Thymus (tissue), 11 donors: ENCODE measurements around the gene DAPL1. TPM values are rescaled to one million over a fixed set of nuclear protein-coding genes. Genes with fewer than 3 reads are reported as not detected.

ENCODE experiments used
- DNase-seq, 9 donors: peaks; one replicate each; pipeline ENCODE4 v3.0.0-alpha.2; 2013; ENCODE audit warnings: low spot score in 9 of 9, low read depth in 6 of 9, missing footprints in 1 of 9
- H3K27ac ChIP-seq, 2 donors: one replicate each; pipeline ENCODE4 v1.5.1; 2013; ENCODE audit warnings: control low read depth in 1 of 2, low read depth in 1 of 2, low read length in 1 of 2, mild to moderate bottlenecking in 1 of 2, moderate library complexity in 1 of 2
- H3K27me3 ChIP-seq, 2 donors: one replicate each; pipeline ENCODE4 v1.5.1; 2013; ENCODE audit warnings: low read length in 1 of 2; ENCODE audit not compliant: control insufficient read depth in 2 of 2, insufficient read depth in 1 of 2
- H3K36me3 ChIP-seq, 2 donors: one replicate each; pipeline ENCODE4 v1.5.1; 2013; ENCODE audit warnings: low read length in 1 of 2, mild to moderate bottlenecking in 1 of 2, moderate library complexity in 1 of 2; ENCODE audit not compliant: control insufficient read depth in 2 of 2, insufficient read depth in 2 of 2
- H3K4me1 ChIP-seq, 2 donors: one replicate each; pipeline ENCODE4 v1.5.1; 2013; ENCODE audit warnings: low read length in 2 of 2; ENCODE audit not compliant: control insufficient read depth in 2 of 2, insufficient read depth in 2 of 2
- H3K4me3 ChIP-seq, 2 donors: one replicate each; pipeline ENCODE4 v1.5.1; 2013; ENCODE audit warnings: low read length in 2 of 2, control low read depth in 1 of 2, mild to moderate bottlenecking in 1 of 2
- H3K9me3 ChIP-seq, 2 donors: one replicate each; pipeline ENCODE4 v1.5.1; 2013; ENCODE audit warnings: low read length in 1 of 2, mild to moderate bottlenecking in 1 of 2; ENCODE audit not compliant: control insufficient read depth in 2 of 2, insufficient read depth in 1 of 2
- WGBS: extraction: QIAGEN DNeasy Blood & Tissue Kit; methylation state at CpG from one replicate; pipeline ENCODE4 v1.1.7; 2013; 5-methylcytosine and 5-hydroxymethylcytosine counted together
- polyA plus RNA-seq: library from polyadenylated mRNA; stranded (reverse); fragments of 200-250 nt; gene quantifications from one replicate; pipeline ENCODE4 v1.2.3, GENCODE V29; 2013
- total RNA-seq: library from RNA; stranded (reverse); fragments of 120-200 nt; gene quantifications from one replicate; pipeline ENCODE4 v1.2.4, GENCODE V29; 2013
- donor health status: healthy.

The DAPL1 gene
- total and polyA plus RNA-seq, 2 donors, result 2.9 to 47.4 TPM

- no peak overlapping the region for H3K4me3 ChIP-seq
- WGBS, result 65% methylated on average over 8 of the region's 8 CpGs
- H3K9me3 ChIP-seq, result no peaks in the 10 kb centered on the region
- H3K27me3 ChIP-seq, result no peaks in the 10 kb centered on the region
- H3K36me3 ChIP-seq, result no peaks in the 10 kb centered on the region
- no peak overlapping the region for H3K27ac ChIP-seq
- no peak for DNase-seq
- no peaks in the 10 kb centered on the region for H3K4me1 ChIP-seq
Observed at GRCh38 chr2:158755310-158756087, 39.6 kb upstream of the DAPL1 start.

GRCh38 chr2:158756331-158756730 is 38.8 kb upstream of the DAPL1 start:
- Histone ChIP-seq H3K36me3 (no peaks in the 10 kb centered on the region), H3K27me3 (no peaks in the 10 kb centered on the region), H3K27ac (no peak overlapping the region), H3K9me3 (no peaks in the 10 kb centered on the region), H3K4me3 (no peak overlapping the region), H3K4me1 (peaks cover 0 to 3% of the 10 kb centered on the region in 2 donors)
- WGBS, result 96% methylated on average over 8 of the region's 8 CpGs
- no peak for DNase-seq

GRCh38 chr2:158756976-158757375 is 38.1 kb upstream of the DAPL1 start:
- H3K9me3 ChIP-seq, result no peaks in the 10 kb centered on the region
- no peaks in the 10 kb centered on the region for H3K36me3 ChIP-seq
- no peak for DNase-seq
- no peak overlapping the region for H3K27ac ChIP-seq
- H3K4me1 ChIP-seq, result peaks cover 0 to 5% of the 10 kb centered on the region in 2 donors
- WGBS, result 98% methylated on average over 10 of the region's 10 CpGs
- no peaks in the 10 kb centered on the region for H3K27me3 ChIP-seq
- H3K4me3 ChIP-seq, result no peak overlapping the region

GRCh38 chr2:158760887-158761286 is 34.2 kb upstream of the DAPL1 start:
- Histone ChIP-seq H3K27me3 (no peaks in the 10 kb centered on the region), H3K27ac (peak overlapping the region in 1 of 2 donors; percentile 19), H3K4me1 (peaks cover 0 to 7% of the 10 kb centered on the region in 2 donors), H3K9me3 (no peaks in the 10 kb centered on the region), H3K36me3 (no peaks in the 10 kb centered on the region), H3K4me3 (no peak overlapping the region)
- WGBS, result 87% methylated on average over 1 of the region's 1 CpG
- no peak for DNase-seq

GRCh38 chr2:158761621-158762020 is 33.5 kb upstream of the DAPL1 start:
- Histone ChIP-seq H3K27ac (peak overlapping the region; percentile 46 to 66), H3K9me3 (no peaks in the 10 kb centered on the region), H3K4me3 (no peak overlapping the region), H3K4me1 (peaks cover 0 to 7% of the 10 kb centered on the region in 2 donors), H3K36me3 (no peaks in the 10 kb centered on the region), H3K27me3 (no peaks in the 10 kb centered on the region)
- WGBS, result 95% methylated on average over 4 of the region's 4 CpGs
- DNase-seq, result peak in 1 of 9 donors; percentile 16

- H3K27me3 ChIP-seq, result no peaks in the 10 kb centered on the region
- H3K36me3 ChIP-seq, result no peaks in the 10 kb centered on the region
- 84% methylated on average over 3 of the region's 3 CpGs for WGBS
- H3K4me3 ChIP-seq, result no peak overlapping the region
- DNase-seq, result no peak
- peaks cover 0 to 7% of the 10 kb centered on the region in 2 donors for H3K4me1 ChIP-seq
- H3K27ac ChIP-seq, result peak overlapping the region in 1 of 2 donors; percentile 66
- H3K9me3 ChIP-seq, result no peaks in the 10 kb centered on the region
Observed at GRCh38 chr2:158762336-158762735, 32.8 kb upstream of the DAPL1 start.

GRCh38 chr2:158766524-158766923 is 28.6 kb upstream of the DAPL1 start:
- Histone ChIP-seq H3K27ac (no peak overlapping the region), H3K9me3 (no peaks in the 10 kb centered on the region), H3K4me3 (no peak overlapping the region), H3K36me3 (no peaks in the 10 kb centered on the region), H3K4me1 (peaks cover 0 to 4% of the 10 kb centered on the region in 2 donors), H3K27me3 (no peaks in the 10 kb centered on the region)
- DNase-seq, result no peak

GRCh38 chr2:158772306-158773078 is 22.6 kb upstream of the DAPL1 start:
- DNase-seq, result no peak
- Histone ChIP-seq H3K27me3 (no peaks in the 10 kb centered on the region), H3K4me3 (no peak overlapping the region), H3K9me3 (no peaks in the 10 kb centered on the region), H3K27ac (no peak overlapping the region), H3K4me1 (no peaks in the 10 kb centered on the region), H3K36me3 (no peaks in the 10 kb centered on the region)
- WGBS, result 95% methylated on average over 8 of the region's 8 CpGs

- H3K4me3 ChIP-seq, result no peak overlapping the region
- H3K4me1 ChIP-seq, result no peaks in the 10 kb centered on the region
- WGBS, result 91% methylated on average over 1 of the region's 1 CpG
- DNase-seq, result no peak
- H3K36me3 ChIP-seq, result no peaks in the 10 kb centered on the region
- H3K27me3 ChIP-seq, result no peaks in the 10 kb centered on the region
- H3K27ac ChIP-seq, result no peak overlapping the region
- no peaks in the 10 kb centered on the region for H3K9me3 ChIP-seq
Observed at GRCh38 chr2:158773121-158773520, 22.0 kb upstream of the DAPL1 start.
